Dedifferentiated amniotic fluid mesenchymal stem cell (primary cell): ENCODE measurements around the gene RTL10.

Experiments
- DNase-seq: peaks from one replicate; pipeline ENCODE4 v3.0.0-alpha.2; 2016; ENCODE audit errors: extremely low spot score

The RTL10 gene

GRCh38 chr22:19875531-19876313 is 21.0 kb upstream of the RTL10 start:
- DNase-seq: no peak

- DNase-seq: no peak
These were observed 20.4 kb upstream of the RTL10 start for GRCh38 chr22:19875061-19875530.

- no peak for DNase-seq
These were observed 19.8 kb upstream of the RTL10 start for GRCh38 chr22:19874307-19875060.

- DNase-seq: no peak
These were observed 19.3 kb upstream of the RTL10 start for GRCh38 chr22:19873960-19874306.

GRCh38 chr22:19873138-19873959 is 18.7 kb upstream of the RTL10 start:
- DNase-seq: no peak

- DNase-seq: no peak
These were observed 18.1 kb upstream of the RTL10 start for GRCh38 chr22:19872779-19873137.

GRCh38 chr22:19871845-19872778 is 17.4 kb upstream of the RTL10 start:
- DNase-seq: no peak

- no peak for DNase-seq
These were observed 16.6 kb upstream of the RTL10 start for GRCh38 chr22:19871023-19871844.

GRCh38 chr22:19870153-19871022 is 15.7 kb upstream of the RTL10 start:
- no peak for DNase-seq

- DNase-seq: no peak
These were observed 15.0 kb upstream of the RTL10 start for GRCh38 chr22:19869497-19870152.

- DNase-seq: no peak
These were observed 14.2 kb upstream of the RTL10 start for GRCh38 chr22:19868773-19869471.

GRCh38 chr22:19868333-19868732 is 13.7 kb upstream of the RTL10 start:
- DNase-seq: no peak

GRCh38 chr22:19867617-19868016 is 12.9 kb upstream of the RTL10 start:
- no peak for DNase-seq

GRCh38 chr22:19866665-19867009 is 12.0 kb upstream of the RTL10 start:
- no peak for DNase-seq

GRCh38 chr22:19865141-19865829 is 10.6 kb upstream of the RTL10 start:
- no peak for DNase-seq

- no peak for DNase-seq
These were observed 9.9 kb upstream of the RTL10 start for GRCh38 chr22:19864538-19865106.

GRCh38 chr22:19863571-19863970 is 8.9 kb upstream of the RTL10 start:
- no peak for DNase-seq
